Astrocyte (in vitro differentiated cells and primary cell): ENCODE data around the gene FER. TPM values are rescaled to one million over a fixed set of nuclear protein-coding genes. Genes with fewer than 3 reads are reported as not detected.
"Not testable (repeated sequence)": the region's sequence is repeated elsewhere in the genome, so short reads cannot be mapped to it uniquely, and the experiment has no call there.

Experiments used
- DNase-seq: peaks from one replicate; pipeline ENCODE4 v3.0.0-alpha.2; 2010; ENCODE audit warnings: low read depth
- FAIRE-seq: peaks from 2 replicates; lab custom pipeline; 2011; peaks lifted over from hg19 to GRCh38; lab: Jason Lieb, UNC
- H2AFZ ChIP-seq: 2 replicates; pipeline ENCODE4 v1.6.0; 2012; ENCODE audit warnings: low read depth, low read length, inconsistent platforms
- H3K27ac ChIP-seq: 2 replicates; pipeline ENCODE4 v1.5.1; 2011; ENCODE audit warnings: low read depth, low read length, inconsistent platforms
- H3K27me3 ChIP-seq: 2 replicates; pipeline ENCODE4 v1.6.0; 2011; ENCODE audit warnings: low read length, inconsistent platforms; ENCODE audit not compliant: insufficient read depth
- H3K36me3 ChIP-seq: 2 replicates; pipeline ENCODE4 v1.5.1; 2011; ENCODE audit warnings: low read length, inconsistent platforms; ENCODE audit not compliant: insufficient read depth
- H3K4me1 ChIP-seq: 2 replicates; pipeline ENCODE4 v1.5.1; 2011; ENCODE audit warnings: low read length, inconsistent platforms; ENCODE audit not compliant: insufficient read depth
- H3K4me2 ChIP-seq: 2 replicates; pipeline ENCODE4 v1.6.0; 2012; ENCODE audit warnings: low read length, inconsistent platforms
- H3K4me3 ChIP-seq: 2 replicates; pipeline ENCODE4 v1.5.1; 2011; ENCODE audit warnings: low read depth, mild to moderate bottlenecking, low read length, inconsistent platforms; ENCODE audit not compliant: insufficient read depth
- H3K79me2 ChIP-seq: 2 replicates; pipeline ENCODE4 v1.6.0; 2012; ENCODE audit warnings: mild to moderate bottlenecking, low read length, inconsistent platforms; ENCODE audit not compliant: insufficient read depth
- H3K9ac ChIP-seq: 2 replicates; pipeline ENCODE4 v1.6.0; 2012; ENCODE audit warnings: mild to moderate bottlenecking, low read length, inconsistent platforms
- H3K9me3 ChIP-seq: 2 replicates; pipeline ENCODE4 v1.5.1; 2012; ENCODE audit warnings: low read depth, mild to moderate bottlenecking, low read length, inconsistent platforms; ENCODE audit not compliant: insufficient read depth
- H4K20me1 ChIP-seq: 2 replicates; pipeline ENCODE4 v1.6.0; 2012; ENCODE audit warnings: low read length, inconsistent platforms; ENCODE audit not compliant: insufficient read depth
- H3K27ac Mint-ChIP-seq: one replicate; pipeline ENCODE4 v1.8.0; 2021; ENCODE audit warnings: mild to moderate bottlenecking, mixed read lengths; ENCODE audit not compliant: unreplicated experiment
- H3K27me3 Mint-ChIP-seq: one replicate; pipeline ENCODE4 v1.8.0; 2021; ENCODE audit warnings: low read depth, mixed read lengths; ENCODE audit not compliant: unreplicated experiment
- H3K36me3 Mint-ChIP-seq: one replicate; pipeline ENCODE4 v1.8.0; 2021; ENCODE audit warnings: low read depth, mixed read lengths; ENCODE audit not compliant: unreplicated experiment
- H3K4me1 Mint-ChIP-seq: one replicate; pipeline ENCODE4 v1.8.0; 2021; ENCODE audit warnings: low read depth, mixed read lengths; ENCODE audit not compliant: unreplicated experiment
- H3K4me3 Mint-ChIP-seq: one replicate; pipeline ENCODE4 v1.8.0; 2021; ENCODE audit warnings: mild to moderate bottlenecking, moderate library complexity, mixed read lengths; ENCODE audit not compliant: unreplicated experiment
- H3K9me3 Mint-ChIP-seq: one replicate; pipeline ENCODE4 v1.8.0; 2021; ENCODE audit warnings: mild to moderate bottlenecking, mixed read lengths; ENCODE audit not compliant: unreplicated experiment
- CTCF ChIP-seq: IDR thresholded peaks from 2 replicates; pipeline ENCODE4 v1.5.1; 2011; ENCODE audit warnings: low read depth, mild to moderate bottlenecking, inconsistent platforms, low read length, moderate library complexity; ENCODE audit not compliant: insufficient read depth
- EZH2 ChIP-seq: IDR thresholded peaks from 2 replicates; pipeline ENCODE4 v1.6.1; 2012; ENCODE audit warnings: mild to moderate bottlenecking, low read length, inconsistent platforms; ENCODE audit not compliant: insufficient read depth
- total RNA-seq: library from RNA; stranded (reverse); gene quantifications from 2 replicates; pipeline ENCODE4 v1.2.1, GENCODE V29; 2021

Gene FER
- total RNA-seq, 1 donor from 2014 or later = 21.6 TPM

- Histone ChIP-seq H4K20me1 (peaks cover 21% of the 10 kb centered on the region), H3K4me2 (no peak overlapping the region), H3K9ac (no peak overlapping the region), H3K79me2 (peaks cover 72% of the 10 kb centered on the region), H3K4me1 (no peaks in the 10 kb centered on the region), H3K27me3 (no peaks in the 10 kb centered on the region), H3K36me3 (no peaks in the 10 kb centered on the region), H3K4me3 (no peak overlapping the region), H3K9me3 (no peaks in the 10 kb centered on the region), H3K27ac (no peak overlapping the region), H2AFZ (no peak overlapping the region)
- no peak for DNase-seq
- Mint-ChIP-seq H3K9me3 (peaks cover 3% of the 10 kb centered on the region), H3K27ac (no peak overlapping the region), H3K4me3 (no peak overlapping the region), H3K27me3 (no peaks in the 10 kb centered on the region), H3K4me1 (peaks cover 5% of the 10 kb centered on the region), H3K36me3 (peaks cover 4% of the 10 kb centered on the region)
- TF ChIP-seq EZH2 (no peak), CTCF (no peak)
- no peak for FAIRE-seq
Measured at GRCh38 chr5:108762660-108763059, 15.0 kb downstream of the FER start.

- Histone ChIP-seq H3K4me2 (no peak overlapping the region), H3K79me2 (peaks cover 71% of the 10 kb centered on the region), H4K20me1 (peaks cover 21% of the 10 kb centered on the region), H3K27ac (no peak overlapping the region), H3K9ac (no peak overlapping the region), H3K36me3 (no peaks in the 10 kb centered on the region), H3K27me3 (no peaks in the 10 kb centered on the region), H3K9me3 (no peaks in the 10 kb centered on the region), H3K4me3 (no peak overlapping the region), H3K4me1 (no peaks in the 10 kb centered on the region), H2AFZ (no peak overlapping the region)
- peaks cover 5% of the 10 kb centered on the region for H3K4me1 Mint-ChIP-seq
- H3K27me3 Mint-ChIP-seq = no peaks in the 10 kb centered on the region
- peaks cover 3% of the 10 kb centered on the region for H3K9me3 Mint-ChIP-seq
- FAIRE-seq (no peak), DNase-seq (no peak)
- no peak for TF ChIP-seq EZH2
- TF ChIP-seq CTCF = no peak
- H3K27ac Mint-ChIP-seq = no peak overlapping the region
- H3K4me3 Mint-ChIP-seq = no peak overlapping the region
- peaks cover 4% of the 10 kb centered on the region for H3K36me3 Mint-ChIP-seq
Measured at GRCh38 chr5:108763222-108763916, 15.7 kb downstream of the FER start.

GRCh38 chr5:108765647-108766046 is 17.9 kb downstream of the FER start:
- Histone ChIP-seq H3K79me2 (peaks cover 68% of the 10 kb centered on the region), H3K4me1 (no peaks in the 10 kb centered on the region), H3K4me3 (no peak overlapping the region), H3K9ac (no peak overlapping the region), H3K4me2 (no peak overlapping the region), H3K27me3 (no peaks in the 10 kb centered on the region), H3K36me3 (no peaks in the 10 kb centered on the region), H3K27ac (no peak overlapping the region), H4K20me1 (peaks cover 20% of the 10 kb centered on the region), H3K9me3 (no peaks in the 10 kb centered on the region), H2AFZ (no peak overlapping the region)
- FAIRE-seq = no peak
- H3K4me3 Mint-ChIP-seq = no peak overlapping the region
- peaks cover under 1% of the 10 kb centered on the region for H3K9me3 Mint-ChIP-seq
- H3K27me3 Mint-ChIP-seq = no peaks in the 10 kb centered on the region
- no peak for TF ChIP-seq CTCF
- TF ChIP-seq EZH2 = no peak
- DNase-seq = no peak
- H3K4me1 Mint-ChIP-seq = peaks cover 5% of the 10 kb centered on the region
- no peak overlapping the region for H3K27ac Mint-ChIP-seq
- no peaks in the 10 kb centered on the region for H3K36me3 Mint-ChIP-seq

GRCh38 chr5:108766916-108767315 is 19.2 kb downstream of the FER start:
- not testable (repeated sequence) for H3K4me1 Mint-ChIP-seq, H3K4me3 ChIP-seq, H3K36me3 ChIP-seq, H3K27ac Mint-ChIP-seq, H3K36me3 Mint-ChIP-seq, H3K9me3 Mint-ChIP-seq, H3K4me1 ChIP-seq, H3K4me2 ChIP-seq, H3K9me3 ChIP-seq, H3K4me3 Mint-ChIP-seq, H3K27me3 ChIP-seq, H3K27ac ChIP-seq, H2AFZ ChIP-seq, DNase-seq, H3K27me3 Mint-ChIP-seq, FAIRE-seq, H3K9ac ChIP-seq
- H3K79me2 ChIP-seq = peaks cover 68% of the 10 kb centered on the region
- peaks cover 26% of the 10 kb centered on the region for H4K20me1 ChIP-seq
